Fibroblast of villous mesenchyme (primary cell): Measurements from ENCODE around the gene CPLX3. TPM values are rescaled to one million over a fixed set of nuclear protein-coding genes. Genes with fewer than 3 reads are reported as not detected.

Source experiments
- DNase-seq: peaks from one replicate; pipeline ENCODE4 v3.0.0-alpha.2; 2010; ENCODE audit warnings: low read depth
- H3K4me3 ChIP-seq: 2 replicates; pipeline ENCODE4 v1.5.1; 2011; ENCODE audit warnings: low read depth, mild to moderate bottlenecking, low read length
- total RNA-seq: library from RNA; depleted of rRNA; stranded (reverse); fragments of >200 nt; gene quantifications from 2 replicates; pipeline ENCODE4 v1.2.3, GENCODE V29; 2012
- TF ChIP-seq, protein P1 (sequence below): IDR thresholded peaks from 2 replicates; pipeline ENCODE4 v1.5.1; 2012; ENCODE audit warnings: low read depth, mild to moderate bottlenecking, low read length; ENCODE audit not compliant: insufficient read depth

CPLX3 gene, protein sequence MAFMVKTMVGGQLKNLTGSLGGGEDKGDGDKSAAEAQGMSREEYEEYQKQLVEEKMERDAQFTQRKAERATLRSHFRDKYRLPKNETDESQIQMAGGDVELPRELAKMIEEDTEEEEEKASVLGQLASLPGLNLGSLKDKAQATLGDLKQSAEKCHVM
- total RNA-seq: not detected in 2 replicates

DNA sequence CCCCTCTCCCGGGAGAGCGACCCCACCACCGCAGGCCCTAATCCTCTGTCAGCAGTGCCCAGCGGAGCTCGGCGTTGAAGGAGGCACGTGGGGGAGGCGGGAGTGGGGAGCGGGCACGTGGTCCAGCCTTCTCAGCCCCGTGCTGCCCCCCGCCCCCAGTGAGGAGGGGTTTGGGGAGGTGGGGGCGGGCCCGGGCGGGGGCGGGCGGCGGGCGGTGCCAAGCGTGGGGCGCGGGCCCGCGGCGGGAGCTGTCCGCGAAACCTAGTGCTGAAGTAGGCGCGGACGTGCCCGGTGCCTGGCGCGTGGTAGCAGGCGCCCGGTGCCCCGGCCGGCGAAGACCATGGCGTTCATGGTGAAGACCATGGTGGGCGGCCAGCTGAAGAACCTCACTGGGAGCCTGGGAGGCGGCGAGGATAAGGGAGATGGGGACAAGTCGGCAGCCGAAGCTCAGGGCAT lies at the start of gene CPLX3:
Gene CPLX3 (plus strand): TSS at position 264 of the 456 bp plus-strand sequence. CDS start 77 bp downstream, at position 341.
- H3K4me3 ChIP-seq: no peak within 1 kb of the TSS
- DNase-seq: peak; percentile 19
- TF ChIP-seq, protein P1, sequence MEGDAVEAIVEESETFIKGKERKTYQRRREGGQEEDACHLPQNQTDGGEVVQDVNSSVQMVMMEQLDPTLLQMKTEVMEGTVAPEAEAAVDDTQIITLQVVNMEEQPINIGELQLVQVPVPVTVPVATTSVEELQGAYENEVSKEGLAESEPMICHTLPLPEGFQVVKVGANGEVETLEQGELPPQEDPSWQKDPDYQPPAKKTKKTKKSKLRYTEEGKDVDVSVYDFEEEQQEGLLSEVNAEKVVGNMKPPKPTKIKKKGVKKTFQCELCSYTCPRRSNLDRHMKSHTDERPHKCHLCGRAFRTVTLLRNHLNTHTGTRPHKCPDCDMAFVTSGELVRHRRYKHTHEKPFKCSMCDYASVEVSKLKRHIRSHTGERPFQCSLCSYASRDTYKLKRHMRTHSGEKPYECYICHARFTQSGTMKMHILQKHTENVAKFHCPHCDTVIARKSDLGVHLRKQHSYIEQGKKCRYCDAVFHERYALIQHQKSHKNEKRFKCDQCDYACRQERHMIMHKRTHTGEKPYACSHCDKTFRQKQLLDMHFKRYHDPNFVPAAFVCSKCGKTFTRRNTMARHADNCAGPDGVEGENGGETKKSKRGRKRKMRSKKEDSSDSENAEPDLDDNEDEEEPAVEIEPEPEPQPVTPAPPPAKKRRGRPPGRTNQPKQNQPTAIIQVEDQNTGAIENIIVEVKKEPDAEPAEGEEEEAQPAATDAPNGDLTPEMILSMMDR: no peak

DNA sequence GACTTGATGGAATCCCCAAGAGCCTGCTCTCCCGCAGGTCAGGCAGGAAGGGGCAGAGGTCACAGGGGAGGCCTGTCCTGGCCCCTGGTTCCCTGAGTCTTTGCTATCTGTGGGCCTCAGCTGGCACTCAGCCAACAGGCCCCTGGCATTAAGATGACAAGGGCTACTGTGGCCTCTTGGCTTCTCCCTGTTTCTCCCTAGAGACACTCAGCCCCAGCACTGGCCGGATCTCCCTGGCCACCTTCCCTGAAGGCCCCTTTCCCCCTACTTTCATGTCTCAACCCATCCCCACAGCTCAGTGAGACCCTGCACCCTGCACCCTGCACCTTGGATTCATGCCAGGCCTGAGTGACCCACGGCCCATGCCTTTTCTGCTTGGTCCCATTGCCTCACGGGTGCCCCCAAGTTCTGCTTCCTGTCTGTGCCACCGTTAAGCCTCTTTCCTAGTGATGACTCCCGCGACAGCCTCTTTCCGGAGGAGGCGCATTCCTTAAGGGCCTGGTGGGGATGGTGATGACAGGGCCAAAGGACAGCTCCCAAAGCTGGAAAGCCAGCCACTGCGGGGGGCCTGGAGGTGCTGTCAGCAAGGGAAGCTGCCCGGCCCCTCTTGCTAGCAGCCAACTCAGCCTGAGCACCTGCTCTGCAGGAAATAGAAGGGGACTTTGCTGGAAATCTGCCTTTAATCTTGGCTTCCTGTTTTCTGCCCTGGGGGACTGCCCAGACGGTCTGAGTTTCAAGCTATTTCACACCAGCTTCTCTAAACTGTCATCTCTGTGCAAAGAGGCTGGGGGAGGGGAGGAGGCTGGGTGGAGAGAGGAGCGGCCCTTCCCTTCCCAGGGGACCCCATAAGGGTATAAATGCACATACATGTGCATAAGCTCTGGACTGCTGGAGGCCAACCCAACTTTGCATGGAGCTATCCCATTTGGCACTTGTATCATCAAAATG lies 49.3 kb upstream of the CPLX3 start:
- no peak overlapping the region for H3K4me3 ChIP-seq
- no peak for DNase-seq
- TF ChIP-seq, protein P1: no peak

DNA sequence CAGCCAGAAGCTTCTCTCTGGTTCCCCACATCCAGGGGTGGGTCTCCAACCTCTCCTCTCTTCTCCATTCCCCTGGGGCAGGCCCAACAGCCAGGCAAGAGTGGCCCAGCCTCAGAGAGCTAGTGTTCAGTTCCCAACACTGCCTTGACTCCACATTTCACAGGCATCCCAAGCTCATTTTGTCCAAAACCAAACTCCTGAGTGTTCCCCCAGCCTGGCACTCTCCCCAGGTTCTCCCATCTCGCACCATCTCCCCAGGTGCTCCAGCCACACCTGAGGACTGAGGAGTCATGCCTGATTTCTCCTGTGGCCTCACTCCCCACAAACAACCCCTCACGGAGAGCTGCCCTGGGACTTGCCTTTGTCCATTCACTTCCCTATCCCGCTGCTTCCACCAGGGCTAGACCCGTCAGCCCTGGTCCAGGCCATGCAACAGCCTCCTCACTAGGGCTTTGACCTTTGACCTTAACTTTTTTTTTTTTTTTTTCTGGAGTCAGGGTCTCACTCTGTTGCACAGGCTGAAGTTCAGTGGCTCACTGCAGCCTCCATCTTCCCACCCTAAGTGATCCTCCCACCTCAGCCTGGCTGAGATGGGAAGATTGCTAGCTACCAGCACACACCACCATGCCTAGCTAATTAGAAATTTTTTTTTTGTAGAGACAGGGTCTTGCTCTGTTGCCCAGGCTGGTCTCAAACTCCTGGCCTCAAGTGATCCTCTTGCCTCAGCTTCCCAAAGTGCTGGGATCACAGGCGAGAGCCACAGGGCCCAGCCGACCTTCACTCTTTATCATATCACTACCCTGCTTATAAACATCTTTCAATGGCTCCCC lies 48.4 kb upstream of the CPLX3 start:
- TF ChIP-seq, protein P1: no peak
- H3K4me3 ChIP-seq: no peak overlapping the region
- DNase-seq: no peak

DNA sequence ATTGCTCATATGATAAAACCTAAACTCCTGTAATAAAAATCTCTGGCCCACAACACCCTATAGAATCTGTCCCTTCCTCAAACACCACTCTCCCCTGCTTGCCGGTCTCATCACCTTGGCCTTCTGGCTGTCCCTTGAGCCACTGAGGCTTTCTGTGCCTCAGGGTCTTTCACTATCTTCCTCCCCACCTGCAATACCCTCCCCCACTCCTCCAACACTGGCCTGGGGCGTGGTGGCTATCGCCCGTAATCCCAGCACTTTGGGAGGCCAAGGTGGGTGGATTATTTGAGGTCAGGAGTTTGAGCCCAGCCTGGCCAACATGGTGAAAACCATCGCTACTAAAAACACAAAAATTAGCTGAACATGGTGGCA lies 47.8 kb upstream of the CPLX3 start:
- no peak overlapping the region for H3K4me3 ChIP-seq
- TF ChIP-seq, protein P1: no peak
- no peak for DNase-seq

DNA sequence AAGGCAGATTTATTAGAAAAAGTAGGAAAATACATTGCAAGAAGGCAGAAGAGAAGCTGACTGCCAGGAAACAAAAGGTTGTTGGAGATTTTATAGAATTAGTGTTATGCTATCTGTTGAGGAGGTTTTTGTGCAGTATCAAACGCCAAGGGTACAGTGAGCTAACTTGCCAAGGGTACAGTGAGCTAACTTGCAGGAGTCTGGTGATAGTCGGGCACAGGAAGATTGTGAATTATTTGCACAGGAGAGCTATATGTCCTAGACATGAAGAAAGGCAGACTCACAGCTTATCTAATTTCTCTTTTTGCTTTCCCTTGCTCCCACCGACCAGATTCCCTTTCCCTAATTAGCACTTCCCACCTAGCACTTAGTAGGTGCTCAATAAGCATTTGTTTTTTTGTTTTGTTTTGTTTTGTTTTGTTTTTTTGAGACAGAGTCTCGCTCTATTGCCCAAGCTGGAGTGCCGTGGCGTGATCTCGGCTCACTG lies 47.2 kb upstream of the CPLX3 start:
- TF ChIP-seq, protein P1: no peak
- H3K4me3 ChIP-seq: no peak overlapping the region
- DNase-seq: no peak
